ENCODE data around the gene HAS3.
"Not testable (repeated sequence)": the region's sequence is repeated elsewhere in the genome, so short reads cannot be mapped to it uniquely, and the experiment has no call there.

The HAS3 gene

DNA sequence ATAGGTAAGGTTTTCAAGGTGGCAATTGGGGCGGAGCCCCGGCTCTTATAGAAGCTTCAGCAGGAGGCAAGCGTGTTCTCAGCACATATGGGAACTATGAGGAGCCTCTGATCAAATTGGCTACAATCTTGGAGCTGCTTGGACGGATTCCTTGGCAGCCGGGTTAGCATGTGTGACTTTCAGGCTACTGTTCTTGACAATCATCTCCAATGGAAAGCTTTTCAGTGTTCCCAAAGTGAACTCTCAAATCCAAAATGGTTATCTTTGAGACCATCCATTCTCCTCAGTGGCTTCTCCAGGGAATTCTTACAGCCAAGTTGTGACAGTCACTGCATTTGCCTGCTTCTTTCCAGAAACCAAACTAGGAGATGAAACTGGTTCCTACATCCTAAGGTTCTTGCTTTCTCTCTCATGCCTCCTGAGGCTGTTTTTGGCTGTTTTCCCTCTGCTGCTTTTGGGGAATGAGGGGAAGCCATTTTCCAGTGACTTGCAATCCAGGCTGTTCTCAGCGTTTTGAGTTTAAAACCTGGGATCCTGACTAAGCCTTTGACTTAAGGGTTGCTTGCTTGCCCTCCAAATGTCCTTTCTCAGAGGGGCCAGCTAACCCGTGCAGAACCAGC, 10.9 kb downstream of the HAS3 start:
- DNase-seq: no peak

GRCh38 chr16:69116906-69117305, 11.5 kb downstream of the HAS3 start:
- DNase-seq: no peak

GRCh38 chr16:69118468-69118867, 13.0 kb downstream of the HAS3 start:
- no peak for DNase-seq

DNA sequence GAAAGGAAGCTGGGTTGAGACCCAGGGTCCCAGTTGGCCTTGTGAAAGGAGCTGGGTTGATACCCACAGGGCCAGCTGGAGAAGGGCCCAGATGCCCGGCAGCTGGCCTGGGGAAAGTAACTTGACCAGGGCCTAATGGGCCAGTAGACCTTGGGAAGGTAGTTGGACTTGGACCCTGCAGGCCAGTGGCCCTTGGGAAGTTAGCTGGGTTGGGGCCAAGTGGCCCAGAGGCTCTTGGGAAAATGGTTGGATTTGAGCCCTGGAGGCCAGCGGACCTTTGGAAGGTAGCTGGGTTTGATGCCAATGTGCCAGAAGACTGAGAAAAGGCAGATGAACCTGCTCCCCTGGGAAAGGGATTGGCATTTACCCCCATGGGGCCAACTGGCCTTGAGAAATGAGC, 13.5 kb downstream of the HAS3 start:
- no peak for DNase-seq

- no peak for DNase-seq
Observed at GRCh38 chr16:69119536-69119935, 14.1 kb downstream of the HAS3 start.

DNA sequence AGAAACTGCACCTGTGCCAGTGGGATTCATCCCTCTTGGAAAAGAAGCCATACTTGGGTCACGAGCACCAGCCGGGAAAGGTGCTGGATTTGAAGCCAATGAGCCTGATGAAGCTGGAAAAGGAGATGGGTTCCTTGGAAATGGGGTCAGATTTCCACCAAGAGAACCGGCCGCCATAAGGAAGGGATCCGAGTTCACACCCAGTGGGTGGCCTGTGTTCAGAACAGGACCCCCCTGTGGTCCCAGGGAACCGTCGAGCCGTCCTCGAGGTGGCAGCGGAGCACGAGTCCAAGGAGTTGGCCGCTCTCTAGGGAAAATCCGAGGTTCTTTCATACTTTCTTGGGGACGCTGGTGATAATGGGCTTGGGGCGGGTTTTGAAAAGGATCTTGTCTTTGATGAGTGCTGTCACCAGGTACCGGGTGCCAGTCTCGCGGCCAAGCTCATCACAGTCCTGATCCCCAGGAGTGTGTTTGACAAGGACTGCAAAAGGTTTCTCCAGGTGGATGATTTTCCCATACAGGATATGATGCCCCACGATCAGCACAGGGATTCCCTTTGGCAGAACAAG, 14.7 kb downstream of the HAS3 start:
- DNase-seq: no peak

- peak; percentile 66 for DNase-seq
Observed at GRCh38 chr16:69123910-69124309, 18.5 kb downstream of the HAS3 start.

DNA sequence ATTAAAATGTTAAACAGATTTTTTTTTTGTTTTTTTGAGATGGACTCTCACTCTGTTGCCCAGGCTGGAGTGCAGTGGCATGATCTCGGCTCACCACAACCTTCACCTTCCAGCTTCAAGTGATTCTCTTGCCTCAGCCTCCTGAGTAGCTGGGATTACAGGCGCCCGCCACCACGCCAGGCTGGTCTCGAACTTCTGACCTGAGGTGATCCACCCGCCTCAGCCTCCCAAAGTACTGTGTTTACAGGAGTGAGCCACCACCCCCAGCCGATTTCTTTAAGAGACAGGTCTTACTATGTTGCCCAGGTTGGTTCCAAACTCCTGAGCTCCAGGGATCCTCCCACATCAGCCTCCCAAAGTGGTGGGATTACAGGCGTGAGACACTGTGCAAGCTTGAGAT, 19.0 kb downstream of the HAS3 start:
- not testable (repeated sequence) for DNase-seq

DNA sequence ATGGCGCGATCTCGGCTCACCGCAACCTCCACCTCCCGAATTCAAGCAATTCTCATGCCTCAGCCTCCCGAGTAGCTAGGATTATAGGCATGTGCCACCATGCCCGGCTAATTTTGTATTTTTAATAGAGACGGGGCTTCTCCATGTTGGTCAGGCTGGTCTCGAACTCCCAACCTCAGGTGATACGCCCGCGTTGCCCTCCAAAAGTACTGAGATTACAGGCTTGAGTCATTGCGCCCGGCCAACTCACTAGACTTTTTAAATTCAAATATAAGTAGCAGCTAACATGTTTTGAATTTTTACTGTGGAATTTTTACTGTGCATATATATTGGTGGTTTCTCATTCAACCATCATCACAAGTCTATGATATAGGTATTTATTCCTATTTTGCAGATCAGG, 19.5 kb downstream of the HAS3 start:
- DNase-seq: not testable (repeated sequence)

DNA sequence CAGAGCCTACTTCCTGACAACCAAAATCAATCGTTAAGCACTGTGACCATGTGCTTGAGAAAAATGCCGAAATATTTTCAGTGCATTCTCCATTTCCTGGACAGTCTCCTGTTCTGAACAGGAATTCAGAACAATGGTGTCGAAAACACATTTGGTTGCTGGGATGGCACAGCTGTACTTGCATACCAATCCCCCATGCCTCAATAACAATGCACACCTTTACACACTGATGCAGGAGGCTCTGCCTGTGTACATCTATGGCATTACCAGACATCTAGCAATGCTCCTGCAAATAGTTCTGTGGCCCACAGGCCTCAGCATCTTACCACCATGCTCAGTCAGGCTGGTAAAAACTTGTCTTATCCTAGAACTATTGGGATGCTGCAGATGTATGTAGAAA, 20.8 kb downstream of the HAS3 start:
- DNase-seq: no peak

- DNase-seq: not testable (repeated sequence)
Observed at GRCh38 chr16:69126801-69127200, 21.3 kb downstream of the HAS3 start.

DNA sequence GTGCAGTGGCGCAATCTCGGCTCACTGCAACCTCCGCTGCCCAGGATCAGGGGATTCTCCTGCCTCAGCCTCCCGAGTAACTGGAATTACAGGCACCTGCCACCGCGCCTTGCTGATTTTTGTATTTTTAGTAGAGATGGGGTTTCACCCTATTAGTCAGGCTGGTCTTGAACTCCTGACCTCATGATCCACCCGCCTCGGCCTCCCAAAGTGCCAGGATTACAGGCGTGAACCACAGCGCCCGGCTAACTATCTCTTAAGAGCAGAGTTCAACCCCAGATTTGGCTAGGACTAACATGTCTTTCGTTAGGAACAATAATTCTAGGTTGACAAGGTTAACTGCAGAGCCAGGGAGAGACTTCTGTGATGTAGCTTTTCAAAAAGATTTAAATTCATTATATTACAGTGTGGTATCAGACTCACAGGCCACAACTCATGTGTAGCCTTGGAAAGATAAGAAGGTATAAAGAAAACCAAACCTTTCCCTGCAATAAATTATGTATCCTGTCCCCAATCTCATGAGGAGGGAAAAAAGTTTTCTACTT, 22.6 kb downstream of the HAS3 start:
- no peak for DNase-seq

DNA sequence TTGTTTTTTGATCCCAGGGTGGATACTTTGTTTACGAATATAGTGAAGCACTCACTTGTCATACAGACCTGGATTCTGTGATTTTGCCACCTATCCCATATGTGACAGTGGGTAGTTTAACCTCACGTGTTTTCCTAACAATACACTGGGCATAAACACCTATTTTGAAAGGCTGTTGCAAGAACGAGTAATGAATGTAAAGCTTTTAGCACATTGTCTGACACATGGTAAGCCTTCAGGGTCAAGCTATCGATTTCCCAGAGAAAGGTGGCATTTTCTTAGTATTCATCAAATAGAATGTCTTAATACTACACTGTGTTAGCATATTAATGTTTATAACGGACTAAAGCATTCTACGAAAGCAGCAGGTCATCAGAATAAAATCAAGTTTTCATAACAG, 25.0 kb downstream of the HAS3 start:
- DNase-seq: no peak

DNA sequence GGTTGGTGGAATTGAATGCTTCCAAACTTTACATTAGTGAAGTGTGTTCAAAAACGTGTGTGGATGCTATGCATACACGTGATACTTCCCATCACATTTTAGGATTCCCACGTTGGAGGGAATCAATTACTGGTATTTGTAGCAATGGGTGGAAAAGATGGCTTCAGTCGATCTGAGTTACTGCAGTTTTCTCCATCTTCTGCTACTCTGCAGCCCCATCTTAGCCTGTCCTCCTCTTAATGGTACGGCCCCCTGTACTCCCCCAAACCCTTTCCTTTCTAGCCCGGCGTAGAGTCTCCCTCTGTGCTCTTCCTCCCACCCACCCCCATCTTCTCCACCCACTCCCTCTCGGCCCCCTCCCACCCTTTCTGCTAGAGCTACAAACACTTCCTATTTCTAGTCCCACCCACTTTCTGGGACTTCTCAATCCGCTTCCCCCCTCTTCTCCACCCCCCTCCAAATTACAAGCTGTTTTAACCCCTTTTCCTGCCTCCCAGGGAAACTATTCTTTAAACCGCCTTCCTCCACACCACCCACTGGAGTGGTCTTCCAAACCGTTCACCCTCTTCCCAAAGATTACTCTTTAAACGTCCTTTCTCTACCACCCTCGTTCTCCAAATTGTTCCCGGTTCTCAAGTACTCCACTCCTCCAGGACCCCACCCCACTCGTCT, 25.9 kb downstream of the HAS3 start:
- no peak for DNase-seq

- DNase-seq: peak; percentile 62
Observed at GRCh38 chr16:69131839-69132423, 26.5 kb downstream of the HAS3 start.

DNA sequence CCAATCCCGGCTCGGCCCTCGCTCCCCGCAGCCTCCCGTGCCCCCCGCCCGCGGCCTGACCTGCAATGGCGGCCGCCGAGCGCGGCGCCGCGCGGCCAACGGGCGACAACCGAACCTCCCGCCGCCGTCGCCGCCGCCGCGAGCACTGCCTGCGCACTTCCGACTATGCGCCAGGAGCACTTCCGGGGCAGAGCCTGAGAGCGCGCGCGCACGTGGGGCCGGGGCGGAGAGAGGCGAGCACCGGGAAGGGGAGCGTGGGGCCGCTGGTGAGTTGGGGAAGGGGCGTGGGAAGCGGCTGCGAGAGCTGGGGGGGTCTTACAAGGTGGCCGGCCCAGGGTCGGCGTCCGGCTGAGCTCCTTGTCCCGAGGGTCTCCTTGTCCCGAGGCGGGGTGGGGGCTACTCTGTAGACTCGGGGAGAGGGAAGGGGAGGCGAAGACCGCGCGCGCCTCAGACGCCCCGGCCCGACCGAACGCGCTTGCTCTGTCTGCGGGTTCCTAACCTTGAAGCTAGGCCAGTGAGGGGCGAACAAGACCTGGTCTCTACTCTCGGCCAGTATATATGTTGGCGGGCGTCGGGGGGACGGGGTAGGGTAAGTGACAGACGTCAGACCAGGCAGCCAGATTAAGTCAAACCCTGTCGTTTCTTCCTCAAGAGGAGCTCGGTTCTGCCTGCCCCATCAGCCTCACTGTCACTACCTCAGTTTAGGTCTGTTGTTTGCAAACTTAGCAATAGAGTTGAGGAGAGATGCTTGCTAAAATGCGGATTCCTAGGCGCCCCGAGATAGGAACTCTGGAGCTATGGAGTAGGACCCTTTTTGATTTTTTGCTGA, 27.2 kb downstream of the HAS3 start, which contains the start of the genes CHTF8 and UTP4:
Gene CHTF8, minus strand, starts transcription at position 165 of the 829 bp plus-strand sequence. CDS start 11,130 bp downstream, outside the sequence.
Gene UTP4, plus strand, starts transcription at position 226 of the 829 bp plus-strand sequence. CDS start 811 bp downstream, outside the sequence.
- peak; percentile 83 for DNase-seq

- DNase-seq: no peak
Observed at GRCh38 chr16:69133373-69133954, 28.0 kb downstream of the HAS3 start.

- DNase-seq: no peak
Observed at GRCh38 chr16:69138608-69139007, 33.2 kb downstream of the HAS3 start.

DNA sequence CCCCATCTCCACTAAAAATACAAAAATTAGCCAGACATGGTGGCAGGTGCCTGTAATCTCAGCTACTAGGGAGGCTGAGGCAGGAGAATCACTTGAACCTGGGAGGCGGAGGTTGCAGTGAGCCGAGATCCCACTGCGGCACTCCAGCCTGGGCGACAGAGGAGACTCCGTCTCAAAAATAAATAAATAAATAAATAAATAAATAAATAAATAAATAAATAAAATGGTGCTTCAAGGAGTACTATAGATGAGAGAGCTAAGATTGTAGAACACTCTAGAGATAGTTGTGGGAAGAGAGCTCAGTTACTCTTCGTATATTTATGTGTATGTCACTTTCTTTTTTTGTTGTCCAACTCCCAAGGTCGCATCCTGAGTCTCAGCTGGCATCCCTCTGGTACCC, 34.0 kb downstream of the HAS3 start:
- not testable (repeated sequence) for DNase-seq

- no peak for DNase-seq
Observed at GRCh38 chr16:69141014-69141413, 35.6 kb downstream of the HAS3 start.

DNA sequence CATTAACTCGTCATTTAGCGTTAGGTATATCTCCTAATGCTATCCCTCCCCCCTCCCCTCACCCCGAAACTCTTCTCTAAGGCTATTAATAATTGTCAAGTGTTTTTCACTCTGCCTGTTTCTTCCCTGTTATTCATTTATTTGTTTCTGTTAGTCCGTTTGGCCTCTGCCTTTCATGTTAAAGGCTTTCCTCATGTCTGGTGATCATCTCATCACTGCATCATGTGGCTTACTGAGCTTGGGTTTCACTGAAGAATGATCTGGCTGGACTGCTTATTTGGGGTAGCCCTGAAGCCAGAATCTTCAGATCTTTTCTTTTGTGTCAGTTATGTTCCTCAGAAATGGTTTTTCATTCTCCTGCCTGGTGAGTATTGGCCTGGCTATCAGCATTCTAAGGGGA, 36.5 kb downstream of the HAS3 start:
- DNase-seq: no peak

DNA sequence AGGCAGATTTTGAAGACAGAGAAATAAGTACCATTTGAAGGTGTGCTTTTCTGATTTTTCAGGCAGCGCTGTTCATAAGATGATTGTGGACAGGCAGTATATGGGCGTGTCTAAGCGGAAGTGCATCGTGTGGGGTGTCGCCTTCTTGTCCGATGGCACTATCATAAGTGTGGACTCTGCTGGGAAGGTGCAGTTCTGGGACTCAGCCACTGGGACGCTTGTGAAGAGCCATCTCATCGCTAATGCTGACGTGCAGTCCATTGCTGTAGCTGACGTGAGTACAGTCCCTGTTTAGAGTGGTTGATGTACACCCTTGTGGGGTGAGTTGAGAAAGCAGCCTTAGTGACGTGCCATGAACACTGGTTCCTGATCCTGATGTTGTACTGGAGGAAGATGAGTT, 37.7 kb downstream of the HAS3 start:
- DNase-seq: no peak
